ENCODE data around the gene IVL.

DNA sequence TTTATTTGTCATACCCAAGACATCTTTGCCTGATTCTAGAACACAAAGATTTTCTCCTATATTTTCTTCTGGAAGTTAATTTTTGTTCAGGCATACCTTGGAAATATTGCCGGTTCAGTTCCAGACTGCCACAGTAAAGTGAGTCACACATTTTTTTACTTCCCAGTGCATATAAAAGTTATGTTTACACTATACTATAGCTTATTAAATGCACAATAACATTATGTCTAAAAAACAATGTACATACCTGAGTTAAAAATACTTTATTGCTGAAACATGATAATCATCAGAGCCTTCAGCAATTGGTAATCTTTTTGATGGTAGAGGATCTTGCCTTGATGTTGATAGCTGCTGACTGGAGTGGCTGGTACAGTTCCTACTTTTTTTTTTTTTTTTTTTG is 20.2 kb upstream of the IVL start:
- TF ChIP-seq, protein P1, sequence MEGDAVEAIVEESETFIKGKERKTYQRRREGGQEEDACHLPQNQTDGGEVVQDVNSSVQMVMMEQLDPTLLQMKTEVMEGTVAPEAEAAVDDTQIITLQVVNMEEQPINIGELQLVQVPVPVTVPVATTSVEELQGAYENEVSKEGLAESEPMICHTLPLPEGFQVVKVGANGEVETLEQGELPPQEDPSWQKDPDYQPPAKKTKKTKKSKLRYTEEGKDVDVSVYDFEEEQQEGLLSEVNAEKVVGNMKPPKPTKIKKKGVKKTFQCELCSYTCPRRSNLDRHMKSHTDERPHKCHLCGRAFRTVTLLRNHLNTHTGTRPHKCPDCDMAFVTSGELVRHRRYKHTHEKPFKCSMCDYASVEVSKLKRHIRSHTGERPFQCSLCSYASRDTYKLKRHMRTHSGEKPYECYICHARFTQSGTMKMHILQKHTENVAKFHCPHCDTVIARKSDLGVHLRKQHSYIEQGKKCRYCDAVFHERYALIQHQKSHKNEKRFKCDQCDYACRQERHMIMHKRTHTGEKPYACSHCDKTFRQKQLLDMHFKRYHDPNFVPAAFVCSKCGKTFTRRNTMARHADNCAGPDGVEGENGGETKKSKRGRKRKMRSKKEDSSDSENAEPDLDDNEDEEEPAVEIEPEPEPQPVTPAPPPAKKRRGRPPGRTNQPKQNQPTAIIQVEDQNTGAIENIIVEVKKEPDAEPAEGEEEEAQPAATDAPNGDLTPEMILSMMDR (IDR thresholded peaks at IDR 0.05) = no peak
- no peak for TF ChIP-seq POLR2A (IDR thresholded peaks at IDR 0.05)
